ENCODE results near the gene PIGU. TPM values are rescaled to one million over a fixed set of nuclear protein-coding genes. Genes with fewer than 3 reads are reported as not detected.

The PIGU gene
- total and polyA plus RNA-seq, 9 of the 15 experiments (the other 6 are each of a cell fraction or from before 2014, with no cell fraction given): 6.5 to 100 (median 28.1) TPM

- TF ChIP-seq, protein P1, sequence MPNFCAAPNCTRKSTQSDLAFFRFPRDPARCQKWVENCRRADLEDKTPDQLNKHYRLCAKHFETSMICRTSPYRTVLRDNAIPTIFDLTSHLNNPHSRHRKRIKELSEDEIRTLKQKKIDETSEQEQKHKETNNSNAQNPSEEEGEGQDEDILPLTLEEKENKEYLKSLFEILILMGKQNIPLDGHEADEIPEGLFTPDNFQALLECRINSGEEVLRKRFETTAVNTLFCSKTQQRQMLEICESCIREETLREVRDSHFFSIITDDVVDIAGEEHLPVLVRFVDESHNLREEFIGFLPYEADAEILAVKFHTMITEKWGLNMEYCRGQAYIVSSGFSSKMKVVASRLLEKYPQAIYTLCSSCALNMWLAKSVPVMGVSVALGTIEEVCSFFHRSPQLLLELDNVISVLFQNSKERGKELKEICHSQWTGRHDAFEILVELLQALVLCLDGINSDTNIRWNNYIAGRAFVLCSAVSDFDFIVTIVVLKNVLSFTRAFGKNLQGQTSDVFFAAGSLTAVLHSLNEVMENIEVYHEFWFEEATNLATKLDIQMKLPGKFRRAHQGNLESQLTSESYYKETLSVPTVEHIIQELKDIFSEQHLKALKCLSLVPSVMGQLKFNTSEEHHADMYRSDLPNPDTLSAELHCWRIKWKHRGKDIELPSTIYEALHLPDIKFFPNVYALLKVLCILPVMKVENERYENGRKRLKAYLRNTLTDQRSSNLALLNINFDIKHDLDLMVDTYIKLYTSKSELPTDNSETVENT (CRISPR knock-in tag; IDR thresholded peaks at IDR 0.05): no peak
- TF ChIP-seq THRB (CRISPR knock-in tag; conservative IDR thresholded peaks at IDR 0.05) (no peak), XRCC4 (IDR thresholded peaks at IDR 0.05; ENCODE audit: extremely low read depth, insufficient read depth, insufficient read length) (no peak), CREB1 (IDR thresholded peaks at IDR 0.05) (no peak), CREB1 (CRISPR knock-in tag; IDR thresholded peaks at IDR 0.05) (no peak), CHD7 (IDR thresholded peaks at IDR 0.05; ENCODE audit: low read depth, low read length) (no peak), ESRRB (CRISPR knock-in tag; IDR thresholded peaks at IDR 0.05; ENCODE audit: borderline replicate concordance) (no peak), GABPB1 (CRISPR knock-in tag; IDR thresholded peaks at IDR 0.05) (no peak), MCM2 (IDR thresholded peaks at IDR 0.05; ENCODE audit: low read depth) (no peak)
Observed at GRCh38 chr20:34585019-34585418, 91.9 kb downstream of the PIGU start (continued).

Measured in K562 (cell line).